Measurements from ENCODE around the gene TOR2A.

The TOR2A gene

DNA sequence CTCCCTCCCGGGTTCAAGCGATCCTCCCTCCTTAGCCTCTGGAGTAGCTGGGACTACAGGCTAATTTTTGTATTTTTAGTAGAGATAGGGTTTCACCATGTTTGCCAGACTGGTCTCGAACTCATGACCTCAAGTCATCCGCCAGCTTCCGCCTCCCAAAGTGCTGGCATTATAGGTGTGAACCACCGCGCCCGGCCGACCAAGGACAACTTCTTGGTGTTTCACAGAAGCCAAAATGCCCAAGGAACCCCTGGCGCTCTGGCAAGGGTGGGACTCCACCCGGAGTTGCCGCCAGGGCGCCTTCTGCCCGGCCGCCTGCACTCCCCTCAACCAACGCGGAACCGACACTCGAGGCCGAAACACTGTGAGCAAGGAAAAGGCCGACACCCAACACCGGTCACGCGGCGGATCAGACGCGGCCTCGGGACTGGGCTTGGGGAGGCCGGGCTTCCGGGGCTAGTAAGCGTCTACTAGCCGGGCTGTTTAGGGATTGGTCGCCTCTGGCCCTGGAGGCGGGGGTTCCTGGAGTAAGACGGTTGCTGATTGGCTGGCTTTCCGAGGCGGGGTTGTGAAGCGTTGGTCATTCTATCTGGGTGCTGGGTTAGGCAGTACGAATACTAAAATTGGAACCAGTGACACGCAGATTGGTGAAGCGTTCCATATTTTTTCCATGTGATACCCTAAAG lies 36.0 kb downstream of the TOR2A start:
- peak; percentile 95 for DNase-seq (ENCODE audit: low spot score)

DNA sequence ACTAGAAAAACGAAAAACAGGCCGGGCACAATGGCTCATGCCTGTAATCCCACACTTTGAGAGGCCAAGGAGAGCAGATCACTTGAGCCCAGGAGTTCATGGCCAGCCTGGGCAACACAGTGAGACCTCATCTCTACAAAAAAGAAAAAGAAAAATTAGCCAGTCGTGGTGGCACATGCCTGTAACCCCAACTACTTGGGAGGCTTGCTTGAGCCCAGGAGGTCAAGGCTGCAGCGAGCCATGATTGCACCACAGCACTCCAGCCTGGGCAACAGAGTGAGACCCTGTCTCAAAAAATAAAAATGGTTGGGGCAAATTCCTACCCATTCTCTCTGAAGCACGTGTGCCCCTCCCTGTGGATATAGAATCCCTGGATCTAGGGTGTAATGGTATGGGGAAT lies 36.7 kb downstream of the TOR2A start:
- DNase-seq (ENCODE audit: low spot score): no peak

- DNase-seq (ENCODE audit: low spot score): no peak
Observed at GRCh38 chr9:127697575-127697974, 37.5 kb downstream of the TOR2A start.

DNA sequence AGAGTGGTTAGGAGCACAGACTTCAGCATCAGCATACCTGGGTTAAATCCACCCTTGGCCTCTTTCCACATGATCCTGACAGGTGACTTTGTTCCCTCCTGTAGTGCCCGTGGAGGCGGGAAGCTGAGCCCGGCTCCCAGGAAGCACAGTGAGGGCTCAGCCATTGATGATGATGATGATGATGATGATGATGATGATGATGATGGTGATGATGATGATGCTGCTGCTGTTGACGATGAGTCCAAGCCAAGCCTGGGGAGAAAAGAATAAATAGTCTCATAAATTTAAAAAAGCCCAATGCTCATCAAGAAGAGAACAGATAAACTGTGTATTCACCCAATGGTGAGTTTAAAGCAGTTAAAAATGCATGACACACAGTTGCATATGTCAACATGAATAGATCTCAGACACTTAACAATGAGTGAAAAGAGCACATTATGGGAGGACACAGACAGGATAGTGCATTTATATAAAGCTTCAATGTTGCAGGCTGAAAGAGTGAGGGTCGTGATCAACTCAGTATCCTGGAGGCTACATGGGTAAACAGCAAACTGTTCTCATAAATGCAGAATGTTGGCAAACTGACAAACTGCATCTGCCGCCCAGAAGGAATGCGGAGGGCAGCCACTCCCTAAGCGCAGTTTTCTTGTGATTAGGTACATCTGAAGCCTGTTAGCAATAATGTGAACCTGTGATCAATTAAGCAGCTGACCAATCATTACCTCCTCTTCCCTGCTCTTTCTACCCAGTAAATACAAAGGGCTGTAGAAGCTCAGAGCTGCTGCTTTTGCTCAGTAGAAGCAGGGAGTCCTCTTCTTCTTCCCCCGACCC lies 40.0 kb downstream of the TOR2A start:
- no peak for DNase-seq (ENCODE audit: low spot score)

DNA sequence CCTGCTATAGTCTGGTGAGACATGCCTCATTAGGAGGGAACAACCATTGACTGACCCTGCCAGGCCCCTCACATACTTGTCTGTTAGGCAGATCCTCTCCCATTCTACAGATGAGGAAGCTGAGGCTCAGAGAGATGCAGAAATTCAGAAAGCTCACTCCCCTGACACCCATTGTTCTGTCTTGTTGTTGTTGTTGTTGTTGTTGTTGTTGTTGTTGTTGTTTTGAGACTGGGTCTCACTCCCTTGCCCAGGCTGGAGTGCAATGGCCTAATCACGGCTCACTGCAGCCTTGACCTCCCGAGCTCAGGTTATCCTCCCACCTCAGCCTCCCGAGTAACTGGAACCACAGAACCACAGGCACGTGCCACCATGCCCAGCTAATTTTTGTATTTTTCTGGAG lies 41.4 kb downstream of the TOR2A start:
- DNase-seq (ENCODE audit: low spot score): no peak

- DNase-seq (ENCODE audit: low spot score): no peak
Observed at GRCh38 chr9:127693143-127693542, 42.0 kb downstream of the TOR2A start.

DNA sequence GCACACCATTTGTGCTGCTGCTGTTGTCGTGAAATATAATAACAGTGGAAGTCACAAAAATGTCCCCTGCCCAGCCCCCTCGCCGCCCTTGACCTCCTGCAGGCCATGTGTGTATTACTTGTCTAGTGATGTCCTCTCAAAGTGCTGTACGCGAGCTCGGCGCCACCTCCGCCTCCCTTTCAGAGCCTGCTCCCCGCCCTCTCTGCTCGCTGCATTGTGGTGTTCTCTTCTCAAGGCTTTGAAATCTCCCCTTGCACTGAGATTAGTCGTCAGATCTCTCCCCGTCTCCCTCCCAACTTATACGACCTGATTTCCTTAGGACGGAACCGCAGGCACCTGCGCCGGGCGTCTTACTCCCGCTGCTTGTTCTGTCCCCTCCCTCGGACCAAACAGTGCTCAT lies 43.0 kb downstream of the TOR2A start:
- DNase-seq (ENCODE audit: low spot score): no peak

- no peak for DNase-seq (ENCODE audit: low spot score)
Observed at GRCh38 chr9:127690735-127691134, 44.4 kb downstream of the TOR2A start.

GRCh38 chr9:127689329-127690000 lies 45.6 kb downstream of the TOR2A start:
- DNase-seq (ENCODE audit: low spot score): no peak

DNA sequence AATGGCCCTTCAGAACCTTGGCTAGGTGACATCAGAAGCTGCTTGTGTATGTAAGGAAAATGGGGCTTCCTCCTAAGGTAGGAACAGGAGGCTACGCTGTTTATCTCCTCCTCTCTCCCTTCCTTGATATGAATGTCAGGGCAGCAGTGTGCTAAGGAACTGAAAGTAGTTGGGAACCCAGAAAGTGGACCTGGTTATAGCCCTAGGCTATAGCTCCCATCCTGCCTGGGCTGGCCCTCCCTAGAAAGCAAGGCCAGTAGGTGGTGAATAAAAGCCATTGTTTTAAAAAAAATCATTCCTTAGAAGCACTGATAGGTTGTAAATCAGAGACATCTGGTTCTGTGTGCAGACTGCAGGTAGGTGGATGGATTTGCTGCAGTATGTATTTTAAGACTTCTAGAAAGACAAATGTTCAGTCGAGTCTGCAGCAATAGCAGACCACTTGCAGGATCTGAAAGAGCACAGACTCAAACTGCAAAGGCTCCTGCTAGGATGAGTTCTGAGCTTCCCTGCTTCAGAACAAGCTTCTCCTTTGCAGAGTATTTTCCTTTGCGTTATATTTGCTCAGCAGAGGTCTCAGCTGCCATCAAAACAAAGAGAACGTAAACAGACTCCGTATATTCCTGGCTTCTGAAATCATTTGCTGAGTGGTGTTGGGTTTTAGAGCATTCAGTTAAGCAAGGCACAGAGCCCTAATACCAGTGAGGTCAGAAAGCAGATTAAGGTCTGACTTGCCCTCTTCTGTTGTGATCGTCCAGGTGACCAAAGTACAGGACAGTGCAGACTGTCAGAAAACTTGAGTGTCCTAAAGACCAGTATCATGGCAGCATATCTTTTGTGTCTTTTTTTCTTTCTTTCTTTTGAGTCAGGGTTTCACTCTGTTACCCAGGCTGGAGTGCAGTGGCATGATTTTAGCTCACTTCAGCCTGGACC lies 48.4 kb downstream of the TOR2A start:
- no peak for DNase-seq (ENCODE audit: low spot score)

DNA sequence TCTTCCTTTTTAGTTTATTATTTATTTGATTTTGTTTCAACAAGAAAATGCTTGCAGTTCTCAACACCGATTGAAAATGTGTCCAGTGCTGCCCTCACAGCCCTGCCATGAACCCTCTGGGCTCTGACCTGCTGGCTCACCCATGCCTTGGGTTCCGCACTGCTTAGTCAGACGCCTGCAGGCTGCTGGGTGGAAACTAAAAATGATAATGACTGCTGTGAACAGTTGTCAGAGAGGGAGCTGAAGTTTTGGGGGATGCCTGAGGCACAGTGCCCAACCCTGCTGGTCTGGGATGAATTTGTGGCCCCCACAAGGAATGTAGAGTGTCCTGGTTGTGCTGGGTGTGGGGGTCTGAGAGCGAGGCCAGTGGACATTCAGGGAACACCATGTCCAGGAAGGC lies 50.5 kb downstream of the TOR2A start:
- DNase-seq (ENCODE audit: low spot score): no peak

- no peak for DNase-seq (ENCODE audit: low spot score)
Observed at GRCh38 chr9:127683723-127684122, 51.4 kb downstream of the TOR2A start.

GRCh38 chr9:127682351-127683136 lies 52.5 kb downstream of the TOR2A start:
- no peak for DNase-seq (ENCODE audit: low spot score)

All from LoVo (cell line).